NCI-H2081 treated with DMSO at 0.1 percent for 48 hours (cell line): ENCODE results near the gene ATF7.

ENCODE experiments used
- DNase-seq: peaks from one replicate; lab custom pipeline; 2025; lab: John Stamatoyannopoulos, UW

The ATF7 gene

GRCh38 chr12:53500142-53500775, 125.9 kb downstream of the ATF7 start:
- DNase-seq = no peak

- no peak for DNase-seq
These were observed 126.7 kb downstream of the ATF7 start, which contains the start of gene MAP3K12 for GRCh38 chr12:53499266-53500141. Gene MAP3K12 (minus strand): TSS chr12:53499458. CDS start chr12:53487391, 12,067 bp downstream.

GRCh38 chr12:53498235-53498630, 127.9 kb downstream of the ATF7 start:
- DNase-seq = no peak

GRCh38 chr12:53497461-53497860, 128.7 kb downstream of the ATF7 start:
- DNase-seq = no peak

- no peak for DNase-seq
These were observed 129.5 kb downstream of the ATF7 start for GRCh38 chr12:53496752-53497032.

- DNase-seq = no peak
These were observed 130.1 kb downstream of the ATF7 start for GRCh38 chr12:53495903-53496751.

- no peak for DNase-seq
These were observed 132.4 kb downstream of the ATF7 start for GRCh38 chr12:53493610-53494391.

GRCh38 chr12:53492830-53493609, 133.2 kb downstream of the ATF7 start:
- DNase-seq = peak; percentile 63

- no peak for DNase-seq
These were observed 134.0 kb downstream of the ATF7 start for GRCh38 chr12:53492188-53492587.

GRCh38 chr12:53489242-53489864, 136.8 kb downstream of the ATF7 start:
- DNase-seq = no peak

GRCh38 chr12:53486736-53487487, 139.3 kb downstream of the ATF7 start:
- no peak for DNase-seq

GRCh38 chr12:53485955-53486735, 140.0 kb downstream of the ATF7 start:
- no peak for DNase-seq

- no peak for DNase-seq
These were observed 141.3 kb downstream of the ATF7 start for GRCh38 chr12:53484686-53485575.

GRCh38 chr12:53483979-53484377, 142.2 kb downstream of the ATF7 start:
- DNase-seq = no peak

- no peak for DNase-seq
These were observed 142.8 kb downstream of the ATF7 start for GRCh38 chr12:53483225-53483978.

GRCh38 chr12:53482626-53483168, 143.5 kb downstream of the ATF7 start:
- DNase-seq = no peak
